ENCODE data around the gene DDX20. TPM values are rescaled to one million over a fixed set of nuclear protein-coding genes. Genes with fewer than 3 reads are reported as not detected.
A peak's percentile ranks its signal among the peaks of the same experiment; 100 is the strongest.

Gene DDX20
- total RNA-seq, 6 experiments from 2014 or later = 12.9 to 15.5 (median 13.9) TPM

DNA sequence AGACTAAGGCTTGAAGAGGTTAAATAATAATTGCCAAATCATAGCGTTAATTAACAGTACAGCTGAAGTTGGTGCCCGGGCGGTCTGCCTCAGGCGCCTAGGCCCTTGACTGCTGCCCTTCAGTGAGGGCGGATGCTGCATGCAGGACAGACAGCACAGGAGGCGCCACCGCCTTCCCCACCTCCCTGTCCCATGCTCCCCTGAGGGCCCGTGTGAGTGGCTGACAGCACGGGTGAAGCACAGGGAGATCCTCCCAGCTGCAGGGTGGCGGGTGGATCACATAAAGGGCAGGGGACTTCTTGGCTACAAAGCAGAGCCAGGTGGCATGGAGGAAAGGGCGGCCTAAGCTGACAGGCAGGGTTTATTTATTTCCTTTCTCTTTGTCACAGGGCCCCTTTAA, 49.1 kb downstream of the DDX20 start:
- Mint-ChIP-seq H3K36me3 (ENCODE audit: low read depth) (no peaks in the 10 kb centered on the region), H3K9me3 (no peaks in the 10 kb centered on the region), H3K27ac (no peak overlapping the region), H3K27me3 (ENCODE audit: insufficient read depth) (peaks cover 68% of the 10 kb centered on the region), H3K4me3 (no peak overlapping the region), H3K4me1 (ENCODE audit: low read depth) (no peaks in the 10 kb centered on the region)
- no peak for DNase-seq
- TF ChIP-seq CTCF (IDR thresholded peaks at IDR 0.05) = no peak

DNA sequence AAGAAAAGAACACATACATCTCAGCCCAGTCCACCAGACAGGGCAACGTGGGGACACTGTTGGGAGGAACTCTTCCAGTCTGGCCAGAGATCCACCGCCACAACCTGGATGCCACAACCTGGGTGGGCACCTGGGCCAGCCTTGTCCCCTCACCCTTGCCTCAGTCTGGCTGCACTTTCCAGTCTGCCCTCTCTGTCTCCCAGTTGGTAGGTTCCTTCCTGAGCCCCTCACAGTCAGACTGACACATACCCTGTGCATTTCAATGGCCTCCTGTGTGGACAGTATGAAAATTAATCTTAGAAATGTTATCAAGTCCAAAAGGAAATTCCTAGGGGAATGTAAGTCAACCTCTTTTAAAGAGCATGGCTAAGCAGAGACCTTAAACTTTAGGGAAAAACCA, 49.5 kb downstream of the DDX20 start:
- TF ChIP-seq CTCF (IDR thresholded peaks at IDR 0.05) = no peak
- H3K27ac Mint-ChIP-seq = no peak overlapping the region
- no peaks in the 10 kb centered on the region for H3K36me3 Mint-ChIP-seq (ENCODE audit: low read depth)
- H3K4me3 Mint-ChIP-seq = no peak overlapping the region
- H3K9me3 Mint-ChIP-seq = no peaks in the 10 kb centered on the region
- no peaks in the 10 kb centered on the region for H3K4me1 Mint-ChIP-seq (ENCODE audit: low read depth)
- no peak for DNase-seq
- peaks cover 72% of the 10 kb centered on the region for H3K27me3 Mint-ChIP-seq (ENCODE audit: insufficient read depth)

DNA sequence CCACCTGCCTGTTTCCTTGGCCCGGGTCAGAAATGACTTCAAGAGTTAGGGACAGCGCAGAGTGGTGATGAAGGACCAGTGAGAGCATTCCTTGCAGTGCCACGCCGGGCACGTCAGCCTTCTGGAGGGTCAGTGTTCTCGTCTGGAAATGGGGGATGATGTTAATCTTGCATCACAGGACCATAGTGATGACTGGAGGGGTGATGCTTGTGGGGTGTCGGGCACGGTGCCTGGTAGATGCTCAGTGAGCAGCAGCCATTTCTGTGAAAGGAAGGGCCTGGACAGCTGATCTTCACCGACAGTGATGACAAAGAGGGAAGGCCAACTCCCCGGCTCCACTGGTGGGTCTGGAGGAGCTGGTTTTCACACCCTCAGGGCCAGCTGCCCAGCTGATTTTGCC, 56.2 kb downstream of the DDX20 start:
- Mint-ChIP-seq H3K4me3 (no peak overlapping the region), H3K27me3 (ENCODE audit: insufficient read depth) (peaks cover 47% of the 10 kb centered on the region), H3K4me1 (ENCODE audit: low read depth) (no peaks in the 10 kb centered on the region), H3K9me3 (no peaks in the 10 kb centered on the region), H3K27ac (no peak overlapping the region), H3K36me3 (ENCODE audit: low read depth) (no peaks in the 10 kb centered on the region)
- DNase-seq = no peak
- TF ChIP-seq CTCF (IDR thresholded peaks at IDR 0.05) = no peak

- Mint-ChIP-seq H3K9me3 (no peaks in the 10 kb centered on the region), H3K4me3 (no peak overlapping the region), H3K4me1 (ENCODE audit: low read depth) (no peaks in the 10 kb centered on the region), H3K27me3 (ENCODE audit: insufficient read depth) (peaks cover 50% of the 10 kb centered on the region), H3K27ac (no peak overlapping the region), H3K36me3 (ENCODE audit: low read depth) (no peaks in the 10 kb centered on the region)
- TF ChIP-seq CTCF (IDR thresholded peaks at IDR 0.05) = no peak
- no peak for DNase-seq
Measured at GRCh38 chr1:111812306-111812705, 56.6 kb downstream of the DDX20 start.

DNA sequence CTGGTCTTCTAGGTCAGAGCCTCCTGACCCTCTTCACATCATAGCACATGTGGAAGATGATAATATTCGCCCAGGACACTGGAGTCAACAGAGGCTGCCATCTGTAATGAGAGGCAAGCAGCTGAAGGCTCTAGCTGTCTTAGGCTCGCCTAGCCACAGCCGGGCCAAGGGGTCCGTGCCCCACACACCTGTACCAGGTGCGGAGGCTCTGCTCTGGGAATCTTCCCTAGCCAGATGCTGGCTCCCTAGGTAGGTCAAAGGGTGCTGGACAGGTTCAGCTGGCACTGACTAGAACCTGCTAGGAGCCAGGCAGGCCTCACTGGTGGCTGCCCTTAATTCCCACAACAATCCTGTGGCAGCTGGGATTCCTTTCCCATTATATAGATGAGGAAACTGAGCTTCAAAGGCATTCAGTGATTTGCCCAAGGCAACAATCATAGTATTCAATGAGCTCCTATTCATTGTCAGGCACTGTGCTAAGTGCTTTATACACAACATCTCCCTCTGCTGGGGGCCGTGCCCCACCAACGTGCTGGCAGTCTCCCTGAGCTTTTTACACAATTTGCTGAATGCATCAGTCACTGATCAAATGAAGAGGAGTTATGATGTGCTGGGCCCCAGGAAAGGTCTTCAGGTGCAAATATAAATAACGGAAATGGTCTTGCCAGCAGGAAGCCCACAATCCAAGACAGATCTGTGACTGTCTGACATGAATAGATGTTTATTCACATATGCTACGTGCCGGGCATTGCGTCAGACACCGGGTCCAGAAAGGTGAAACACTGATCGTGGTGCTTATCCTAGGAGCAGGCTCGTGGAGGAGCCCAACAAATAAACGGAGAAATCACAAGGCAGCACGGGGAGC, 58.0 kb downstream of the DDX20 start:
- H3K4me3 Mint-ChIP-seq = no peak overlapping the region
- H3K9me3 Mint-ChIP-seq = no peaks in the 10 kb centered on the region
- no peak for DNase-seq
- no peak overlapping the region for H3K27ac Mint-ChIP-seq
- H3K36me3 Mint-ChIP-seq (ENCODE audit: low read depth) = no peaks in the 10 kb centered on the region
- TF ChIP-seq CTCF (IDR thresholded peaks at IDR 0.05) = peak; percentile 39; the same call in 1 of the 2 replicates
- H3K27me3 Mint-ChIP-seq (ENCODE audit: insufficient read depth) = peaks cover 53% of the 10 kb centered on the region
- H3K4me1 Mint-ChIP-seq (ENCODE audit: low read depth) = no peaks in the 10 kb centered on the region

Data from HFFc6 (cell line).